Mammary microvascular endothelial cell (primary cell): Measurements from ENCODE around the gene TUBB6. TPM values are rescaled to one million over a fixed set of nuclear protein-coding genes. Genes with fewer than 3 reads are reported as not detected.

Experiments used
- total RNA-seq: library from RNA; depleted of rRNA; stranded (reverse); fragments of >200 nt; gene quantifications from 2 replicates; pipeline ENCODE4 v1.2.3, GENCODE V29; 2015

TUBB6 gene
- 1,268 and 1,389 TPM in 2 replicates for total RNA-seq

DNA sequence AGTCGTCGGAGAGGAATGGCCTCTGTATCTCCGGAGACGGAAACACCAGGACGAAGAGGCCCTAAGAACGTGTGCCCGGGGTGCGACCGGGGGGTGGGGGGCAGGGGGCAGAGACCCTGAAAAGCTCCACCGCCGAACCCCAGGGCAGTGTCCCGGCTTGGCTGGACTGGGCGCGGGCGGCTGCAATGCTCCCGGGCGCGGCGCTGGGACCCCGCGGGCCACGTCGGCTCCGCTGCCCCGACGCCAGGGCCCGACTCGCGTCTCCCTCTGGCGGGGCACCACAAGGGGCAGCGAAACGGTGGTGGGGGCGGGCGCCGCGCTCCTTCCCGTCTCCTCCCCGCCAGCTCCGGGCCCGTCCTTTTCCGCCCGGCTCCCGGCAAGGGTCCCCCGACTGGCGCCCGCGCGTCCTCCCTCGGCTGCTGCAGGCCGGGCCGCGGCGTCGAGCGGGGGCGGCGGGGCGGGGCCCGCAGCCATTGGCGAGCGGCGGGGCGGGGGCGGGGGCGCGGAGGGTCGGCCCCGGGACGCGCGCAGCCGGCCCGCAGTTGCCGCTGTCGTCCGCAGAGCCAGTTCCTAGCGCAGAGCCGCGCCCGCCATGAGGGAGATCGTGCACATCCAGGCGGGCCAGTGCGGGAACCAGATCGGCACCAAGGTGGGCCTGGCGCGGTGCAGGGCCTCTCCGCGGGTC lies at the start of gene TUBB6:
Gene TUBB6 (plus strand): TSS at position 541 of the 685 bp plus-strand sequence. CDS start 52 bp downstream, at position 593.

Other genes with a start within 250 kb of the TUBB6 start
- gene ANKRD62, start 214.4 kb upstream of the TUBB6 start, total RNA-seq, result not detected in 2 replicates
- 7.2 and 8.2 TPM in 2 replicates for gene CIDEA, start 53.9 kb upstream of the TUBB6 start, total RNA-seq
- gene AFG3L2, start 69.0 kb downstream of the TUBB6 start, total RNA-seq, result 40.3 and 42.5 TPM in 2 replicates
- 1.4 and 8.5 TPM in 2 replicates for gene PRELID3A, start 99.7 kb downstream of the TUBB6 start, total RNA-seq